ENCODE data around the gene ATRIP. TPM values are rescaled to one million over a fixed set of nuclear protein-coding genes. Genes with fewer than 3 reads are reported as not detected.

Gene ATRIP
- total RNA-seq, 1 donor from 2014 or later: 14.6 TPM

- H3K36me3 Mint-ChIP-seq (ENCODE audit: low read depth): peaks cover 30% of the 10 kb centered on the region
- peaks cover 26% of the 10 kb centered on the region for H3K4me1 Mint-ChIP-seq
- ChIA-PET POLR2A (interaction anchor here (1.5 to 2.4 kb wide), 3 partner anchors 11 to 162 kb away, joined by 4 to 9 read pairs (median 7); partner anchors contain the start of gene ATRIP), CTCF (interaction anchor here (1.2 to 11.5 kb wide), 16 partner anchors 11 to 204 kb away, joined by 3 to 206 read pairs (median 13); partner anchors contain the start of genes ATRIP, NME6 and PFKFB4)
- H3K27ac Mint-ChIP-seq: no peak overlapping the region
- TF ChIP-seq CTCF (IDR thresholded peaks at IDR 0.05): no peak
- DNase-seq: no peak
- ATAC-seq (ENCODE audit: low read depth): no peak
- no peak overlapping the region for H3K4me3 Mint-ChIP-seq
- intact Hi-C loops (cut with micrococcal nuclease): no loop called here
- H3K9me3 Mint-ChIP-seq: no peaks in the 10 kb centered on the region
- no peaks in the 10 kb centered on the region for H3K27me3 Mint-ChIP-seq
Observed at GRCh38 chr3:48435223-48435595, 11.3 kb upstream of the ATRIP start.

GRCh38 chr3:48435774-48436476 is 10.6 kb upstream of the ATRIP start:
- H3K27ac Mint-ChIP-seq: no peak overlapping the region
- CTCF ChIA-PET: interaction anchor here (0.6 to 11.5 kb wide), 43 partner anchors 10 to 281 kb away, joined by 3 to 206 read pairs (median 5); partner anchors contain the start of genes ATRIP, IP6K2, NME6 and PFKFB4
- H3K27me3 Mint-ChIP-seq: no peaks in the 10 kb centered on the region
- peak; percentile 68 for DNase-seq
- ATAC-seq (ENCODE audit: low read depth): peak; percentile 29
- no peak overlapping the region for H3K4me3 Mint-ChIP-seq
- peak; percentile 54 for TF ChIP-seq CTCF (IDR thresholded peaks at IDR 0.05)
- H3K9me3 Mint-ChIP-seq: no peaks in the 10 kb centered on the region
- peaks cover 32% of the 10 kb centered on the region for H3K36me3 Mint-ChIP-seq (ENCODE audit: low read depth)
- POLR2A ChIA-PET: interaction anchor here (0.6 to 2.4 kb wide), 10 partner anchors 11 to 165 kb away, joined by 3 to 9 read pairs (median 4); partner anchors contain the start of gene ATRIP
- peaks cover 31% of the 10 kb centered on the region for H3K4me1 Mint-ChIP-seq
- intact Hi-C loops (cut with micrococcal nuclease): loop anchor here (1.0 to 2.0 kb wide), 5 partner anchors 35 to 204 kb away; no protein-coding TSS in a partner anchor

GRCh38 chr3:48436477-48436787 is 10.1 kb upstream of the ATRIP start:
- no peaks in the 10 kb centered on the region for H3K27me3 Mint-ChIP-seq
- ChIA-PET POLR2A (interaction anchor here (0.7 to 2.4 kb wide), 9 partner anchors 10 to 165 kb away, joined by 3 to 9 read pairs (median 4); partner anchors contain the start of gene ATRIP), CTCF (interaction anchor here (0.6 to 11.5 kb wide), 42 partner anchors 10 to 281 kb away, joined by 3 to 206 read pairs (median 5); partner anchors contain the start of genes ATRIP, IP6K2, NME6 and PFKFB4)
- DNase-seq (no peak), ATAC-seq (ENCODE audit: low read depth) (no peak)
- no peak overlapping the region for H3K27ac Mint-ChIP-seq
- no peaks in the 10 kb centered on the region for H3K9me3 Mint-ChIP-seq
- TF ChIP-seq CTCF (IDR thresholded peaks at IDR 0.05): no peak
- intact Hi-C loops (cut with micrococcal nuclease): loop anchor here (1.0 to 2.0 kb wide), 5 partner anchors 35 to 204 kb away; no protein-coding TSS in a partner anchor
- peaks cover 35% of the 10 kb centered on the region for H3K4me1 Mint-ChIP-seq
- peaks cover 33% of the 10 kb centered on the region for H3K36me3 Mint-ChIP-seq (ENCODE audit: low read depth)
- no peak overlapping the region for H3K4me3 Mint-ChIP-seq

- Mint-ChIP-seq H3K27ac (no peak overlapping the region), H3K27me3 (no peaks in the 10 kb centered on the region), H3K9me3 (no peaks in the 10 kb centered on the region), H3K4me1 (peaks cover 39% of the 10 kb centered on the region), H3K4me3 (no peak overlapping the region), H3K36me3 (ENCODE audit: low read depth) (peaks cover 33% of the 10 kb centered on the region)
- no peak for TF ChIP-seq CTCF (IDR thresholded peaks at IDR 0.05)
- DNase-seq (no peak), ATAC-seq (ENCODE audit: low read depth) (no peak)
- intact Hi-C loops (cut with micrococcal nuclease): loop anchor here (1.0 to 2.0 kb wide), 5 partner anchors 36 to 205 kb away; no protein-coding TSS in a partner anchor
- ChIA-PET POLR2A (interaction anchor here (0.9 to 2.4 kb wide), 7 partner anchors 10 to 165 kb away, joined by 3 to 9 read pairs (median 6); partner anchors contain the start of gene ATRIP), CTCF (interaction anchor here (0.5 to 11.5 kb wide), 28 partner anchors 9 to 205 kb away, joined by 3 to 206 read pairs (median 9); partner anchors contain the start of genes ATRIP, NME6 and ZNF589)
Observed at GRCh38 chr3:48436855-48437254, 9.7 kb upstream of the ATRIP start.

GRCh38 chr3:48437812-48438211 is 8.7 kb upstream of the ATRIP start:
- no peaks in the 10 kb centered on the region for H3K9me3 Mint-ChIP-seq
- intact Hi-C loops (cut with micrococcal nuclease): loop anchor here (2.0 kb wide), 1 partner anchor 111 kb away; no protein-coding TSS in a partner anchor
- no peaks in the 10 kb centered on the region for H3K27me3 Mint-ChIP-seq
- H3K27ac Mint-ChIP-seq: peak overlapping the region; percentile 43
- ATAC-seq (ENCODE audit: low read depth): no peak
- peaks cover 40% of the 10 kb centered on the region for H3K36me3 Mint-ChIP-seq (ENCODE audit: low read depth)
- no peak overlapping the region for H3K4me3 Mint-ChIP-seq
- no peak for TF ChIP-seq CTCF (IDR thresholded peaks at IDR 0.05)
- no peak for DNase-seq
- H3K4me1 Mint-ChIP-seq: peaks cover 43% of the 10 kb centered on the region
- ChIA-PET POLR2A (no interaction called here), CTCF (interaction anchor here (0.8 to 11.5 kb wide), 5 partner anchors 29 to 166 kb away, joined by 3 to 206 read pairs (median 14); partner anchors contain the start of gene NME6)
